Aorta (tissue), 5 donors: Measurements from ENCODE around the gene ZNF202. TPM values are rescaled to one million over a fixed set of nuclear protein-coding genes. Genes with fewer than 3 reads are reported as not detected.

Experiments used
- ATAC-seq: fragments of 200-7000 bp; cut with Tn5 transposase; one replicate; pipeline ENCODE4 v1.9.1; 2022; ENCODE audit warnings: moderate library complexity; ENCODE audit not compliant: low FRiP score
- DNase-seq, 2 donors: peaks; one replicate each; pipeline ENCODE4 v3.0.0-alpha.2; 2020
- H3K27ac ChIP-seq, 2 donors: one replicate each; pipeline ENCODE4 v1.5.1; 2013; ENCODE audit warnings: low read length in 2 of 2, mild to moderate bottlenecking in 2 of 2, moderate library complexity in 2 of 2, control low read depth in 1 of 2, inconsistent platforms in 1 of 2, low read depth in 1 of 2
- H3K27me3 ChIP-seq, 2 donors: one replicate each; pipeline ENCODE4 v1.6.1; 2013; ENCODE audit warnings: control low read depth in 1 of 2, low read length in 1 of 2, mild to moderate bottlenecking in 1 of 2, moderate library complexity in 1 of 2; ENCODE audit not compliant: insufficient read depth in 2 of 2, control insufficient read depth in 1 of 2
- H3K36me3 ChIP-seq, 2 donors: one replicate each; pipeline ENCODE4 v1.6.1; 2013; ENCODE audit warnings: control low read depth in 1 of 2, low read length in 1 of 2, mild to moderate bottlenecking in 1 of 2; ENCODE audit not compliant: insufficient read depth in 2 of 2, control insufficient read depth in 1 of 2
- H3K4me1 ChIP-seq, 2 donors: one replicate each; pipeline ENCODE4 v1.6.1; 2013; ENCODE audit warnings: low read length in 2 of 2, control low read depth in 1 of 2, mild to moderate bottlenecking in 1 of 2, moderate library complexity in 1 of 2; ENCODE audit not compliant: insufficient read depth in 2 of 2, control insufficient read depth in 1 of 2
- H3K4me3 ChIP-seq, 2 donors: one replicate each; pipeline ENCODE4 v1.5.1; 2013; ENCODE audit warnings: low read length in 2 of 2, control low read depth in 1 of 2, mild to moderate bottlenecking in 1 of 2
- H3K9me3 ChIP-seq: one replicate; pipeline ENCODE4 v1.6.1; 2013; ENCODE audit warnings: mild to moderate bottlenecking, low read length; ENCODE audit not compliant: control insufficient read depth
- WGBS, 2 donors: extraction: QIAGEN DNeasy Blood & Tissue Kit; methylation state at CpG; one replicate each; pipeline ENCODE4 v1.1.7; 2013; 5-methylcytosine and 5-hydroxymethylcytosine counted together
- intact Hi-C, 2 donors: fragments of 100-400 bp; cut with DNase I; formaldehyde crosslinking; loops; one replicate each; pipeline versions ENCODE4 v1.14.2 to v1.15.0; 2022
- polyA plus RNA-seq, 2 donors: library from polyadenylated mRNA; stranded (reverse); fragments of 200-250 nt; gene quantifications; one replicate each; pipeline ENCODE4 v1.2.3, GENCODE V29; 2013
- total RNA-seq, 2 donors: library from RNA; stranded (reverse); fragmentation: NEBNext Ultra II Directional; extraction: Animal tissue kit (Norgen Biotek cat#: 25700); gene quantifications; one replicate each; pipeline ENCODE4 v1.2.1, GENCODE V29; 2021
- donor health status: healthy with polysubstance abuse.
- donor health status: Bipolar disorder and iron deficiency.
- donor health status: DM: no; HTN: no; CAD: no.
- donor health status: DM: no; HTN: no; CAD: no.
- donor health status: DM: yes; HTN: yes; CAD: no.

The ZNF202 gene
- total and polyA plus RNA-seq, 4 donors, result 1.9 to 8.7 (median 7.6) TPM

DNA sequence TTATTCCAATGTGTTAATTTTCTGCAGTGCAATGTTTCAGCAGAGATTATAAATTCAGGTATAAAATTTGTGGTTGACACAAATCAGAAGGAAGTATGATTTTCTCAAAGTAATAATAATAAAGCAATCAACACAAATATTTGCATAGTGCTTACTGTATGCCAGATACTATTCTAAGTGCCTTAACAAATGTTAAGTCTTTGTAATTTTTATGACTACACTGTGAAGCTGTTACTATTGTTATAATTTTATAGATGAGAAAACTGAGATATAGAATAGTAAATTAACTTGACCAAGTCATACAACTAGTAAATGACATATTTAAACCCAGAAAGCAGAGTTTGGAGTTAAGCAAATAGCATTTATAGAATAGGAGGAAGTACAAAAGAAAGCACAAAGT is 29.3 kb upstream of the ZNF202 start:
- Histone ChIP-seq H3K4me3 (no peak overlapping the region), H3K4me1 (no peaks in the 10 kb centered on the region), H3K27ac (no peak overlapping the region), H3K9me3 (no peaks in the 10 kb centered on the region), H3K36me3 (no peaks in the 10 kb centered on the region), H3K27me3 (no peaks in the 10 kb centered on the region)
- intact Hi-C loops, result no loop called here
- no peak for ATAC-seq
- DNase-seq, result no peak

DNA sequence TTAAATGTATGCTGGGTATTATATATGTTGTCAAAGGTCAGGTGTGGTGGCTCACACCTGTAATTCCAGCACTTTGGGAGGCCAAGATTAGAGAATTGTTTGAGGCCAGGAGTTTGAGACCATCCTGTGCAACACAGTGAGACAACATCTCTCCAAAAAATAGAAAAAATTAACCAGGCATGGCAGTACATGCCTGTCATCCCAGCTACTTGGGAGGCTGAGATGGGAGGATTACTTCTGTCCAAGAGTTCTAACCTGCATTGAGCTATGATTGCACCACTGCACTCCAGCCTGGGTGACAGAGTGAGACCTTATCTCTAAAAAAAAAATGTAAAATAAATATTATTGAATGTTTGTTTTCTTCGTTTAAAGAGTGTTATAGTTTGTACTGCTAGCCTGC is 24.1 kb upstream of the ZNF202 start:
- H3K36me3 ChIP-seq, result no peaks in the 10 kb centered on the region
- no peak overlapping the region for H3K27ac ChIP-seq
- peaks cover 2% of the 10 kb centered on the region for H3K9me3 ChIP-seq
- WGBS, 2 donors, result 24 to 32% methylated on average over 1 of the region's 1 CpG
- no peaks in the 10 kb centered on the region for H3K27me3 ChIP-seq
- ATAC-seq (no peak), DNase-seq (no peak)
- intact Hi-C loops, result no loop called here
- no peak overlapping the region for H3K4me3 ChIP-seq
- H3K4me1 ChIP-seq, result no peaks in the 10 kb centered on the region

DNA sequence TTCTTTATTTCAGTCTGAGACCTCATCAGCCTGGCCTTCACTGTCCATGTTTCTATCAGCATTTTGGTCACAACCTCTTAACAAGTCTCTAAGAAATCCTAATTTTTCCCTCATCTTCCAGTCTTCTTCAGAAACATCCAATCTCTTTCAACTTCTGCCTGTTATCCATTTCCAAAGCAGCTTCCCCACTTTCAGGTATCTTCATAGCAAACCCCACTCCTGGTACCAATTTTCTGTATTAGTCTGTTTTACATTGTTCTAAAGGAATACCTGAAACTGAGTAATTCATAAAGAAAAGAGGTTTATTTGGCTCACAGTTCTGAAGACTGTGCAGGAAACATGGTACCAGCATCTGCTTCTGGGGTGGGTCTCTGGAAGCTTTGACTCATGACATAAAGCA is 21.0 kb upstream of the ZNF202 start:
- H3K36me3 ChIP-seq, result no peaks in the 10 kb centered on the region
- no peak for ATAC-seq
- DNase-seq, result no peak
- H3K27ac ChIP-seq, result no peak overlapping the region
- no peak overlapping the region for H3K4me3 ChIP-seq
- peaks cover 3% of the 10 kb centered on the region for H3K9me3 ChIP-seq
- H3K4me1 ChIP-seq, result no peaks in the 10 kb centered on the region
- H3K27me3 ChIP-seq, result no peaks in the 10 kb centered on the region
- intact Hi-C loops, result loop anchor here in 1 of 2 donors (2.0 kb wide), 1 partner anchor 38 kb away; no protein-coding TSS in a partner anchor

DNA sequence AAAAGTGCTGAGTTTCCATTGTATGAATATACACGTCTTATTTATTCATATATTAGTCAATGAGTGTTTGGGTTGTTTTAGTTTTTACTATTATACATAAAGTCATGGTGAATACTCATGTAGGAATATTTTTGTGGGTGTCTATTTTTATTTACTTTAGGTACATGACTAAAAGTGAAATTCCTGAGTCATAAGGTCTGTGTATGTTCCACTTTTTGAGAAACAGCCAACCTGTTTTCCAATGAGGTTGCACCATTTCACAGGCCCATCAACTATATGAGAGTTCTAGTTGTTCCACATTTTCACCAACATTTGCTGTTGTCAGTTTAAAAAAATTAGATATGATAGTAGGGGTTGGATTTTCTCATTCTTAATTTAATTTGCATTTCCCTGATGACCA is 19.4 kb upstream of the ZNF202 start:
- ATAC-seq, result no peak
- no peaks in the 10 kb centered on the region for H3K36me3 ChIP-seq
- DNase-seq, result no peak
- peaks cover 3% of the 10 kb centered on the region for H3K9me3 ChIP-seq
- no peaks in the 10 kb centered on the region for H3K4me1 ChIP-seq
- H3K4me3 ChIP-seq, result no peak overlapping the region
- no peak overlapping the region for H3K27ac ChIP-seq
- intact Hi-C loops, result no loop called here
- WGBS, 2 donors, result 83 to 86% methylated on average over 1 of the region's 1 CpG
- peaks cover 0 to 2% of the 10 kb centered on the region in 2 donors for H3K27me3 ChIP-seq

DNA sequence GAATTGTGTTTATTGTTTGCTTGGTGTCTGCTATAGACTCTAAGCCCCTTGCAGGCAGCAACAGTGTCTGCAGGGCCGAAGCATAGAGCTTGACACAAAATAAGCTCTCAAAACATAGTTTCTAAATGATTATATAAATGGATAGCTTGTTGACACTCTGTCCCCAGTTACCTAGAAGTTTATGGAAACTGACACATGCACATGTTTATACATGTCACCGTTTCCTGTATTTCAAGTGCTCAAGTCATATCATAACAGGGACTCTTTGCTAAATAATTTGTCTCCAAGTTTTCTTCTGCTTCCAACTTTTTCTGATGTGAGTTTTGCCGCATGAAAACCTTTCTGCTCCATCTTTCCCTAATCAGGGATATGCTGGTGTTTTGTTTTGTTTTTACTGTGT is 16.5 kb upstream of the ZNF202 start:
- WGBS, 2 donors, result 65 to 66% methylated on average over 3 of the region's 3 CpGs
- H3K9me3 ChIP-seq, result peaks cover 3% of the 10 kb centered on the region
- no peak overlapping the region for H3K4me3 ChIP-seq
- no peak overlapping the region for H3K27ac ChIP-seq
- H3K36me3 ChIP-seq, result no peaks in the 10 kb centered on the region
- peaks cover 0 to 2% of the 10 kb centered on the region in 2 donors for H3K27me3 ChIP-seq
- H3K4me1 ChIP-seq, result no peaks in the 10 kb centered on the region
- intact Hi-C loops, result no loop called here
- ATAC-seq (no peak), DNase-seq (no peak)

DNA sequence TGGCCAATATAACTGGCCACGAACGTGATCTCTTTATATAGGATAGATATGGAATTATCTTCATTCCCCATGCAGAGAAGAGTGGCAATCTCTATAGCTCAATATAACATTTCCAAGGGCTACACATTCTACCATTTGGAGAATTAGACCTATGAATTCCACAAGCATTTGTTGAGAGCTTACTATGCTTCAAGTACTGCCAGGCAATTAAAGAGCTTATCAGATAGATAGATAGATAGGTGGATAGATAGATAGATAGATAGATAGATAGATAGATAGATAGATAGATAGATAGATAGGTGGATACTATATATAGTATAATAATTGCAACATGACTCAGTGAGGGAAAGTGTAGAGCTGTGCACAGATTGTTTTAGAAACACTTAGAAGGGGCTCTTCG is 14.4 kb upstream of the ZNF202 start:
- intact Hi-C loops, result no loop called here

DNA sequence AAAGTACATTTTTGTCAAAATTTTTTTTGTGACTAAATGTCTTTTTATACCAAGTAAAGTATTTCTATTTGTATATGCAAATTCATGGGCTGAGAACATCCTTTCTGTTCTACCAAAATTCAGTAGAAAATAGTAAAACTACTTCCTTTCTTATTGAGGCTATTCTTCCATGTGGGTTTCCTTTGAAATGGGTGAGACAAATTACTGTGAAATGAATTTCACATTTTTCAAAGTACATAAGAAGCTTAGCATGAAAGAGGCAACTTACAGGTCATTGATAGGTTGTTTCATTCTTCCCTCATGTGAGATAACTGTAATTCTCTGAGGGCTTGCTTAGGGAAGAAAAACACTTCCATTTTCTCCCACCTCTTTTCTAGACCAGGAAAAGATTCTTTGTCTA is 13.9 kb upstream of the ZNF202 start:
- intact Hi-C loops, result no loop called here
- Histone ChIP-seq H3K36me3 (no peaks in the 10 kb centered on the region), H3K27ac (no peak overlapping the region), H3K4me3 (no peak overlapping the region), H3K27me3 (peaks cover 0 to 2% of the 10 kb centered on the region in 2 donors), H3K9me3 (peaks cover 3% of the 10 kb centered on the region), H3K4me1 (no peaks in the 10 kb centered on the region)
- no peak for DNase-seq
- no peak for ATAC-seq

More for the DNA sequence above, 14.4 kb upstream of the ZNF202 start:
- DNase-seq (no peak), ATAC-seq (no peak)
- Histone ChIP-seq H3K9me3 (peaks cover 3% of the 10 kb centered on the region), H3K4me3 (no peak overlapping the region), H3K27ac (no peak overlapping the region), H3K36me3 (no peaks in the 10 kb centered on the region), H3K27me3 (peaks cover 0 to 2% of the 10 kb centered on the region in 2 donors), H3K4me1 (no peaks in the 10 kb centered on the region)
- WGBS, 2 donors, result 76 to 83% methylated on average over 3 of the region's 3 CpGs

DNA sequence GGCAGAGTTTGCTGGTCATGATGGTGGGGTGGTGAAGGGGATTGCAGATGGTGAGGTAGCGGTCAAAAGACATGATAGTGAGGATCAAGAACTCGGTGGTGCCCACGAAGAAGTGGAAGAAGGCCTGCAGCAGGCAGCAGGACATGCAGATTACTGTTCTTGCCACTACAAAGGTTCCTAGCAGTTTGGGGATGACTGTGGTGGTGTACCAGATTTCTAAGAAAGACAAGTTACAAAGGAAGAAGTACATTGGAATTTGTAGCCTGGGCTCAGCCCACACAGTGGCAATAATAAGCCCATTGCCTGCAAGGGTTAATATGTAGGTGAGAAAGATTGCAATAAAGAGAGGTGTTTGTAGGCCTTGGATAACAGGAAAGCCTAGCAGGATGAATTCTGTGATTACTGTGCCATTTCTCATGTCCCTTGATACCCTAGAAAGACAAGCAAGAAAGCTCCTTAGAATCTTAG is 12.7 kb upstream of the ZNF202 start, which contains the start of gene OR6X1:
Gene OR6X1, minus strand, starts transcription at position 418 of the 468 bp plus-strand sequence. Its CDS starts 0 bp downstream, at position 418.
- DNase-seq (no peak), ATAC-seq (no peak)
- Histone ChIP-seq H3K27me3 (peaks cover 0 to 3% of the 10 kb centered on the region in 2 donors), H3K36me3 (no peaks in the 10 kb centered on the region), H3K27ac (no peak within 1 kb of the TSS), H3K9me3 (peaks cover 4% of the 10 kb centered on the region), H3K4me3 (no peak within 1 kb of the TSS), H3K4me1 (no peaks in the 10 kb centered on the region)
- WGBS, 2 donors, result 83 to 96% methylated on average over 3 of the region's 3 CpGs
- intact Hi-C loops, result no loop called here

DNA sequence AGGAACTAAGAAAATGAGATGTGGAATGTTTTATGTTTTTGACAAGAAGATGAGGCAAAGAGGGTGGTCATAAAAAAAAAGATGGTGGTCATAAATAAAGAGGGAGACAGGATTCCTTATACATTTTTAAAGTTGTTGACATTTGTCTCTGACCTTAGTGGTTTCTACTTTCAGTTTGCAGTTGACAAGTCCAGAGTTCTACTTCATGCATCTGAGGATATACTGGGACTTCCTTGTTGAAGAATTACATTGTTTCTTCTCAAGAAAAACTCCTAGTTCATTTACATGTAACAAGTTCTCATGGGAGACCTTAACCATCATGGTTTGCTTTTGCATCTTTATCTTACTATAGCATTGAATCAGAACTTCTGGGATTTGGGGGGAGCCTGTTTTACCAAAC is 11.7 kb upstream of the ZNF202 start:
- H3K27me3 ChIP-seq, result peaks cover 0 to 3% of the 10 kb centered on the region in 2 donors
- H3K27ac ChIP-seq, result no peak overlapping the region
- H3K9me3 ChIP-seq, result peaks cover 4% of the 10 kb centered on the region
- DNase-seq (no peak), ATAC-seq (no peak)
- H3K36me3 ChIP-seq, result no peaks in the 10 kb centered on the region
- no peaks in the 10 kb centered on the region for H3K4me1 ChIP-seq
- no peak overlapping the region for H3K4me3 ChIP-seq
- intact Hi-C loops, result no loop called here
